Jurkat, Clone E6-1 (cell line): Measurements from ENCODE around the gene FLT1.

Experiments
- DNase-seq: peaks from one replicate; pipeline ENCODE4 v3.0.0-alpha.2; 2011; ENCODE audit warnings: low read depth, low spot score
- H3K4me3 ChIP-seq: 2 replicates; pipeline ENCODE4 v1.5.1; 2011; ENCODE audit warnings: mild to moderate bottlenecking, low read length, control low read depth, moderate library complexity

The FLT1 gene

DNA sequence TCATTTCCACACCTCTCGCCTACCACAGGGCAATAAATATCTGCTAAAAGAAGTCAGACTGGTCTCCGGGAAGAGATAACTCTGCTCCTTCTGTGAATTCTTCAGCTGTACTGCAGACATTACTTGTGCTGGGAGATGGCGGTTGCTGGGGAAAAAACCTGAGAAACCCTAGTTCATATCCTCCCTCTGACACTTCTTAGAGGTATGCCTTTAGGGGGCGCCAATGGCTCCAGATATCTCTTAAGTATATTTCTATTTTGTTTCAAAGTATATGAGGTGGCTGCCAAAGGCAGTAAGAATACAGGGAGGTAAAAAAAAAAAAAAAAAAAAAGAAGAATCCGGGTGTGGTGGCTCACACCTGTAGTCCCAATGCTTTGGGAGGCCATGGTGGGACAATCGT, 181.3 kb downstream of the FLT1 start:
- peak; percentile 36 for DNase-seq
- H3K4me3 ChIP-seq, result no peak overlapping the region

DNA sequence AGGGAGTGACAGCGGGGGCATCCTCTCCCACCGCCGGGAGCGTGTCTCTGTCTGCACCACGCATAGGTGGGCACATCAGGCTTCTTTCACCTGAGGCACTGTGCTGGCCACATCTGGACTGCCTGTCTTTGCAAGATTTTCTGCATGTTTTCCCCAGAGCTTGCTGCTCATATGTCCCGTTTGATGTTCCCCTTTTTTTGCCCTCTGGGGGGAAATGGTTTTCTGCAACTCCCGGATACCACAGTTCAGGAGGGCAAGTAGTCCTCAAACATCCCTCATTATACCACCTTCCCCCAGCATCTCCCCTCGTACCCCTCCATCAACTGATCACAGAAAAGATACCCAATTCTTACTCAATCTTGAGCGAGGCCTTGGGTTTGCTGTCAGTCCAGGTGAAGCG, 188.6 kb downstream of the FLT1 start:
- H3K4me3 ChIP-seq, result no peak overlapping the region
- DNase-seq, result no peak

DNA sequence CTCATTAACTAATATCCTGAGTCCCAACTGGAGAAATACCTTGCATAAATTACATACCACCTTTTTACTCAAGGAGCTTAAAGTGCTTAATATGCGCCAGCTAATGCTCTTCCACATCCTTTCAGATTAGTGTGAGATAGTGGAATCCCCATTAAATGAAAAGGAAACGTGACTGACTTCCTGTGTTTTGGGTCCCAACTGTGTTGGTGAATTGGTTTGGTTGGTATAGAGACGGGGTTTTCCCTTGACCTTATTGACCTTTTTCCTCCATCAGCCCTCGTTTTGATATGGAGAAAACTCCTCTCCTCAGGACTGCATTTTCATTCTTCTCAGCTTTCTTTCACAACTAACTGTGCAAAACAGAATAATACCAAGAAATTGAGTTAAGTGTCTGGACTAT, 193.1 kb downstream of the FLT1 start:
- peak; percentile 8 for DNase-seq

DNA sequence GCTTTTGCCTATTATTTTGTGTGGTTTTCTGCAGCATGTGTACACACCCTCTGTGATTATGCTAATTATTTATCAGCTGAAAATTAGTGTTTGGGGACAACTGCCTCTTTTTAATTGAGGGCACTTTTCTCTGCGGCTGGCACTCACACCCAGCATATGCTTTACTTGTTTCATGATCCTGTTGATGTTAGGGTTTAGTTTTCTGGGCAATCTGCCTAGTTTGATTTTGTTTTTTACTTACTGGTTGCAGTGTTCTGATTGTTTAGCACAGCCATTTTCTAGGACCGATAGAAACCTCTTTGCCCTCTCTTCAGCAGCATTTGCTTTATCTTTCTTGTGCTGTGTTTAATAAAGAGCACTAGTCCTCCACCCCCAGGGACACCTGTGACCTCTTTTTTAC, 195.0 kb downstream of the FLT1 start:
- DNase-seq, result no peak
- no peak overlapping the region for H3K4me3 ChIP-seq

More for the DNA sequence above, 193.1 kb downstream of the FLT1 start:
- H3K4me3 ChIP-seq, result no peak overlapping the region

DNA sequence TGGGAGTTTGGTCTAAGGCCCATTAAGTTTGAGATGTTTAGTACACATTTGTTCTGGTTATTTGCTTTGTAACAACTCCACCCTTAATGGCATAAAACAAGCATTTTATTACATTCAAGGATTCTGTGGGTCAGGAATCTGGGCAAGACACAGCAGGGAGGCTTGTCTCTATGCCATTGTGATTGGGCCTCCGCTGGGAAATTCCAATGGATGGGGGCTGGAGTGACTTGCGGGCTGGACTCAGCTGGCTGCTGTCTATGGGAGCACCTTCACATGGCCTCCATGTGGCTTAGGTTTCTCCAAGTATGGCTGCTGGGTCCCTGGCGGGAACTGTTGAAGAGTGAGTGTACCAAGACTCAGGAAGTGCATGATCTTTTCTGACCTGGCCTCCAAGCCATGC, 197.6 kb downstream of the FLT1 start:
- no peak for DNase-seq
- no peak overlapping the region for H3K4me3 ChIP-seq

DNA sequence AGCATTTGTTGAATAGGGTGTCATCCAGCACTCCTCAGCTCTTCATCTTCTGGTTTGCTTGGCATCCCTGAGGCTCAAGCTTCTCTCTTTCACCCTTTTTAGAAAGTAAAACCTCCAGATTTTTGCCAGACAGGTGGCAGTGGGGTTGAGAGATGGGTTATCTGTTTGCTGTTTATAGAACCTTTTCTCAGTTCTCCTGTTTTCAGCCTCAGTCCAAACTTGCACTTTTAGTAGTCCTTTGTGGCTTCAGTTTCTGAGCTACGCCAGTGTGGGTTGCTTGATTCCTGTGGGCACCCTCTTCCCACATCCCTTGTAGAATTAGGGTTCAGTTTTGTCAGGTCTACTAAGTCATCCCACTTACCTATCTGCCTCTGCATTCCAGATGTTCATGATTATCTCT, 208.7 kb downstream of the FLT1 start:
- DNase-seq, result peak; percentile 41
- no peak overlapping the region for H3K4me3 ChIP-seq

DNA sequence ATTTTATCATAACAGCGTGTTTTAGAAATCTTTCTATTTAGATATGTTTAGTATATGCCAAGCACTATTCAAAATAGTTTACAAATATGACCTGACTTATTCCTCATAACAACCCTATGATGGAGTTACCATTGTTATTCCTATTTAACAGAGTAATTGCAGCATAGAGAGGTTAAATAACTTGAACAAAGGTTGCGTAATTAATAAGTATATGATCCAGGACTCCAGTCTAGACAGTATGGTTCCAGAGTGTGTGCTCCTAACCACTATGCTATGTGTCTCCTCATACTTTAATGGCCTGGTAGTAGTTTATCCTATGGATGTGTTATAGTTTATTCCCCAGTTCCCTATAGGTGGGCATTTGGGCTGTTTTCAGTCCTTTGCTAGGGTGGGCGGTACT, 211.3 kb downstream of the FLT1 start:
- no peak overlapping the region for H3K4me3 ChIP-seq

DNA sequence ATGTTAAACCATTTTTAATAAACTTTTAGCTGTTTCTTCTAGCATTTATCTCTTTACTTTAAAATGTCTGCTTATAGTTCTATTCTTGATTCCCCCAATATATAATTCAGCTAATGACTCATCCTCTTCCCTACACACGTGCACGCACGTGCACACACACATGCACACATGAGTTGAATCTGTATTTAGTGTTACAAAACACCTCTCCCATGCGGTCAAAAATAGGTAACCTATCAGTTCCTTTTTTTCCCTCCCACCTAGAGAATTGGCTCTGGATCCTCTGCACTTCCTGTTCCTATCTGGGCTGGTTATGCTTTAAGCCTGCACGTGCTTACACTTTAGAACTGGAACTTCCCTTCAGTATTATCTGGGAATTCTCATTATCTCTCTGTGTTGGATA, 212.5 kb downstream of the FLT1 start:
- DNase-seq, result no peak
- H3K4me3 ChIP-seq, result no peak overlapping the region

More for the DNA sequence above, 211.3 kb downstream of the FLT1 start:
- no peak for DNase-seq

DNA sequence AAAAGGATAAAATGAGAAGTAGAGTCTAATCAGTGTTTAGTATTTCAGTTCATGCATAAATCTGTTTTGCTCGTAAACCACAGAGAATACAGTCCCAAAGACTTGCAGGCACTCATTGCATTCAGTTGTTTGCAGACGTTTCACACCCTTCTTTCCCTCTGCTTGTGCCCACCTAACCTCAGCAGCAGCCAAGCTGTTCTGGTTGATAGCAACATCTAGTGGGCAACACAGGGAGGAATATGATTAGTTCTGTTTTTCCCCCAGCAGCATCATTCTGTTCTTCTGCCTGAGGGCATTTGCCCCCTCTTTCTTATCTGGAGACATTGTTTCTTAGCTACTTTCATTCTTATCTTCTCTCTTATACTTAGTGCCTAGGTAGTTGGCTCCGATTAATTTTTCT, 221.0 kb downstream of the FLT1 start:
- H3K4me3 ChIP-seq, result no peak overlapping the region
- DNase-seq, result peak; percentile 62

DNA sequence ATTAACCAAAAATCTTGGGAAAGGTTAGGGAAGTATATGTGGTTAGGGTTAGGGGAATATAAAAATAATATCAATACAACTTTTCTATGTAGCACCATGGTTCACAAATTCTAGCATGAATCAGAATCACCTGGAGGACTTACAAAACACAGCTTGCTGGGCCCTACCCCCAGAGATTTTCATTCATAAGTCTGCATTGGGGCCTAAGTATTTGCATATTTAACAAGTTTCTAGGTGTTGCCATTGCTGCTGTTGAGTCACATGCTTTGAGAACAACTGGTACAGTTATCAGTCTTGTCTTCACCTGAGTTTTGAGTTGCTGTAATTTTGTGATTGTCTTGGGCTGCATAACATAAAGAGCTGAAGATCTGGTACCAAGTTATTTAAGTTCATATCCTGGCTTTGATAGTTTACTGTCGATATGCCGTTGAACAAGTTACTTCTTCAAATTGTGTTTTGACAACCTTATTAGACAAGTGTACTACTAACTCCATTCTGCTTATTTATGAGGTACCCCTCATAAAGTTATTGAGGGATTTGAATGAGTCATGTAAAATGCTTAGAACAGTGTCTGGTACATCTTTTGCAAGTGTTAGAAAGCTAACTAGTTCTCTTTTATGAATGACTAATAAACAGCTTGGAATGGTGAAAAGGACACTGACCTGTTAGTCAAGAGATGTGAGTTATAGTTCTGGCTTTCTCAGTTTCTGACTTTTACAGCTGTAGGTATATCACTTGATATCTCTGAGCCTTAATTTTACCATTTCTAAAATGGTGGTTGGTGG, 223.7 kb downstream of the FLT1 start:
- DNase-seq, result no peak
- no peak overlapping the region for H3K4me3 ChIP-seq

DNA sequence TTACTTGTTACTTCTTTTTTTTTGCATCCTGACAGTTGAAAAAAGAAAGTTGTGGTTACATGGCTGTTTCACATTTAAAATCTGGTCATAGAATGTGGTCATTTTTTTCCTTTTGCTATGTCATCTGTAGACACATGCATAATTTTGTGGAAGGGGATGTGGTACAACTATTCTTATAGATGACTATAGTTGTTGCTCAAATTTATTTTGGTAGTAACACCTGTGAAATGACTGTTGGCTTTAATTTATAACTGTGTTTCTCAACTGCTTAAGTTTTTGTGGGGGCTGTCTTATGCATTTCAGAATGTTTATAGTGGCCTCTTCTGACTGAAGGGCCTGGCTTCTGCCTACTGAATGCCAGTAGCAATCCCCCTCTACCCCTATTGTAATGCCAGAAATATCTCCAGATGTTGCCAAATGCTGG, 226.1 kb downstream of the FLT1 start:
- DNase-seq, result peak; percentile 94
- H3K4me3 ChIP-seq, result no peak overlapping the region

DNA sequence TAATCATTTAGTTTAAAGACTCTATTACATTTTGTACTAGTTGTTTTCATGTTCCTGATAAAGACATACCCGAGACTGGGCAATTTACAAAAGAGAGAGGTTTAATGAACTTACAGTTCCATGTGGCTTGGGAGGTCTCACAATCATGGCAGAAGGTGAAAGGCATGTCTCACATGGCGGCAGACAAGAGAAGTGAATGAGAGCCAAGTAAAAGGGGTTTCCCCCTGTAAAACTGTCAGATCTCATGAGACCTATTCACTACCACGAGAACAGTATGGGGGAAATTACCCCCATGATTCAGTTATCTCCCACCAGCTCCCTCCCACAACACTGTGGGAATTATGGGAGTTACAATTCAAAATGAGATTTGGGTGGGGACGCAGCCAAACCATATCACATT, 227.4 kb downstream of the FLT1 start:
- no peak for DNase-seq
- H3K4me3 ChIP-seq, result no peak overlapping the region

DNA sequence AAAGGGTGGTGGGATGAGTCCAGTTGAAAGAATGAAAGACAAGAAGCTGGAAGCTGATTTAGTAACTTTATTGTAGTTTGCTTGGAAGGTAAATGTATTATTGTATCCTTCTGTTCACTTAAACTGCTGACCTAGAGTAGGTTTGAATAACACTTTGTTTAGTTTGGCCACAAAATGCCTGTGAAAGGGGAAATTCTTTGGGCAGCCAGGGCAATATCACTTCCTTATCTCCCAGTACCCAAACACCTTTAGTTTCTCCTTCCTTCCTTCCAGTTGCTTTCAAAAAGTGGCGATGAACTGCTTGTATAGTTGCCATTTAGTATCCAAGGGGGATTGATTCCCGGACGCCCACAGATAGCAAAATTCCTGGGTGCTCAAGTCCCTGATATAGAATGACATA, 236.5 kb downstream of the FLT1 start:
- DNase-seq, result no peak
- no peak overlapping the region for H3K4me3 ChIP-seq

DNA sequence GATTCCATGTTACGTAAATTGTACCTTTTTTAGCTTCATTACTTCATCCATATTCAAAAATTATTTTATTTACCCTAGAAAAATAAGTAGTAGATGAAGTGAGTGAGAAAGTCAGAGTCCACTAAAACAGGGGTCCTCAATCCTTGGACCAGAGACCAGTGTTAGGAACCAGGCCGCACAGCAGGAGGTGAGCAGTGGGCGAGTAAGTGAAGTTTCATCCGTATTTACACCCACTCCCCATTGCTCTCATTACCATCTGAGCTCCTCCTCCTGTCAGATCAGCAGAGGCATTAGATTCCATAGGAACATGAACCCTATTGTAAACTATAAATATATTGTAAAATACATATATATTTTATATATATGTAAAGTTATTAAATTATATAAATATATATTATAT, 237.6 kb downstream of the FLT1 start:
- DNase-seq, result no peak
- no peak overlapping the region for H3K4me3 ChIP-seq

DNA sequence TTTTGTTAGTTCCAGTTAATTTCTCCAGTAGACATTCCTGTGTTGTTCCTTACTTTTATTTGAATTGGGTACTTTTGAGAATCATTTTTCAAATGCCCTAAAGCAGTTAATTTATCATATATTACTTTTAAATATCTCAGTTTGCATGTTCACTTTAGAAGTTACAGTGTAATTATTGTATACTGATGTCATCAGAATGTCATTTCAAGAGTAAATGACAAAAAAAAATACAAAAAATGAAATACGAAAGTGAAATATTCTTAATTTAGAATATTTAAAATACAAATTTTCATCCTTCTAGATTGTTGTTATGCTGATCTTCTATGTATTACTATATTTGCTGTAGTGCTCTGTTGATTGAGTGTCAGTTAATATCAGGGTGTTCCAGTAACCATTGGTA, 242.4 kb downstream of the FLT1 start:
- no peak overlapping the region for H3K4me3 ChIP-seq
- no peak for DNase-seq

DNA sequence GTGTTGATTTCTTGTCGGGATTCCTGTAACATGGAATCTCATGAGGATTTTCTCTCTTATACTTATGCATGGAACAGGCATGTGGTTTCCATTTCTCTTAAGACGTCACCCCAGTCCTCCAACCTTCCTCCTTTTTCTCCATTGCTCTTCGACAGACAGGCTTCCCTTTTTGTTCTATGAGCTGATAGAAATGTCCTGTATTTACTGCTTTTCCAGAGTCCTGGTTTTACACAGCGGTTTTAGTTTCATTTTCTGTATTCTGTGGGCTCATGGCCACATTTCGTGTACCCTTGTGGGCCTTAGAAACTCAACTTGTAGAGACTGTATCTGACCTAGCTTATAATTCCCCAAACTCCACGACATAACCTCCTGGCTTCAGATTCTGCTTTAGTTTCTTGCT, 243.5 kb downstream of the FLT1 start:
- H3K4me3 ChIP-seq, result no peak overlapping the region
- no peak for DNase-seq

DNA sequence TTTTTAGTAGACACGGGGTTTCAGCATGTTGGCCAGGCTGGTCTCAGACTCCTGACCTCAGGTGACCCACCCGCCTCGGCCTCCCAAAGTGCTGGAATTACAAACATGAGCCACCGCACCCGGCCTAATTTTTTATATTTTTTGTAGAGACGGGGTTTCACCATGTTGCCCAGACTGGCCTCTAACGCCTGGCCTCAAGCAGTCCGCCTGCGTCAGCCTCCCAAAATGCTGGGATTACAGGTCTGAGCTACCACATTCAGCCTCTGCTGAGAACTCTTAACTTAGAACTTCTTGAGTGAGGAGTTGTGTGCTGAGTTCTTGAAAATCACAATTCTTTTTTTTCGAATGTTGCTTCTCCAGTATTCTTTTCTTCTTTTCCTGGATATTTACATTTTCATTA, 244.4 kb downstream of the FLT1 start:
- DNase-seq, result no peak
- H3K4me3 ChIP-seq, result no peak overlapping the region
